ENCODE results near the gene NSD1. TPM values are rescaled to one million over a fixed set of nuclear protein-coding genes. Genes with fewer than 3 reads are reported as not detected.

Gene NSD1
- total RNA-seq, 1 donor from 2014 or later: 59.1 TPM

DNA sequence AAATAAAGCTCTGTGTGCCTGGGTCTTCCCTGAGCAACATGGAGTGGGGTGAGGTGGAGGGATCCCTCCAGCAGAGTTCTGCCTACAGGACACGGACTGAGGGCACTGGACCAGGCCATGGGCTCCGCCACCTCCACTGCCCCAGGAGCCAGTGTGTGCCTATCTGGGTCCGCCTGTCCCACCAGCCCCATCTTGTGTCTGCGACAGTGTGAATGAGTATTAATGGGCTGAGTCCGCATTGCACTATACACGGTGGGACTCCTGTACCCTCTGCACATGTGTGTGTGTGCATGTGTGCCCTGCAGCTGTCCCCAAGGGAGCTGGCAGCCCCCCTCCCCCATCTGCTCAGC lies 35.5 kb upstream of the NSD1 start:
- no peak for DNase-seq (ENCODE audit: low read depth)

DNA sequence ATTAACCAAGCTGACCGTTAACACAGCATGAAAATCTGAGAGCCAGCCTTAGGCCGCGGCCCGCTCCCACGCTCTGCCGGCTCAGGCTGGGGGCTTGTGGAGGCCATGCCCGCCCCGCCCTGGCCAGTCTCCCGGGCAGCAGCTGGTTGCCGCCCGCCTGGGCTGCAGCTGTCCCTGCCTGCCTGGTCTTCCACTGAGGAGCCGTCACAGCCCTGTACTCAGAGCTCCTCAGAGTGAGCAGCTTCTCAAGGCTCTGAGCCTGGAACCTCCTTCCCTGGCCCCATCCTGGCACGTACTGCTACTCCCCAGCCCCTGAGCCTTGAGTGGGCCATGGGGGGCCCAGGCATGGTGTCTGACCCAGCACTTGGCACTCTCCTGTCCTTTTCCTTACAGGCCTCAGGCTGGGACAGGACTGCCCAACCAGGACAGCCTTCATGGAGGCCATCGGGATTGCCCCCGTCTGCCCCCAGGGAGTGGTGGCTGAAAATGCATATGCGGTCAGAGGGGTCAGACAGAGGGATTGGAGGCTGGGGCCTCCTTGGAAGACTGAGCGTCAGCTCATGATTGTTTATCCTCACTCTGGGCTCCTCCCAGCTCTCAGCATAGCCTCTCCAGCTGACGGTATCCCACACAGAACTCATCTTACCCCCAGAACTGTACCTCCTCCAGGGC lies 35.0 kb upstream of the NSD1 start:
- DNase-seq (ENCODE audit: low read depth): peak; percentile 7

- no peak for DNase-seq (ENCODE audit: low read depth)
These were observed 34.0 kb upstream of the NSD1 start for GRCh38 chr5:177099422-177100093.

- DNase-seq (ENCODE audit: low read depth): no peak
These were observed 32.9 kb upstream of the NSD1 start for GRCh38 chr5:177100714-177101121.

GRCh38 chr5:177103523-177104253 lies 29.9 kb upstream of the NSD1 start:
- no peak for DNase-seq (ENCODE audit: low read depth)

DNA sequence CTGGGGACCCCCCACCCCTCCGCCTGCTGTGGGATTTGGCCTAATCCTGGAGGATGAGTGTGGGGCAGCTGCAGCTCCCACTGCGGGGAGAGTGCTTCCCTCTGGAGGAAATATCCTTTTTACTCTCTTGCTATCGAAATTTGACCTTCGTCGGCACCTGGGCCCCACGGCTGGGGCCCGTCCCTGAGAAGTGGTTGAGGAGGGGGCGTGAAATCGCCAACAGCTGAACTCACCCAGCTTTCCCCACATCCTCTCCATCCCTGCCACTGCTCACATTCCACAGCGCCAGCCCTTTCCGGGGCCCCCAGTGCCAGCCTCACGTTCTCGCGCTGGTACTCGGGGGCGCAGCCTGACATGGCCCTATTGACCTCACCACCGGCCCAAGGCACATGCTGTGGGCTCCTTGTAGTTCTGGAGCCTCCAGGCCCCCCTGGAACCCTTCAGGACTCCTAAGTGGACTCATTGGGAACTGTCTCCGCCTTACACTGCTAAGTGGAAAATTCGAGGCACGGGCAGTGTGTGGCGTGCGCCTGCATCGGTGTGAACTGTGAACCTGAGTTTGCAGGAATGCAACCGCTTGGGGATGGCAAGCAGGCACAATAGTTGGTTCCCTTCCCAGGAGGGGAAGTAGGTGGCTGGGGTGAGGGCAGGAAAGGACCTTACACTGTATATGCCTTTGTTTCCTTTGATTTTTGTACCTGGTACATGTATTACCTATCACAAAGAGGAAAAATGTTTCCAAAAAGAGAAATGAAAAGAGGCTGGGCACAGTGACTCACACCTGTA lies 27.7 kb upstream of the NSD1 start:
- DNase-seq (ENCODE audit: low read depth): no peak

DNA sequence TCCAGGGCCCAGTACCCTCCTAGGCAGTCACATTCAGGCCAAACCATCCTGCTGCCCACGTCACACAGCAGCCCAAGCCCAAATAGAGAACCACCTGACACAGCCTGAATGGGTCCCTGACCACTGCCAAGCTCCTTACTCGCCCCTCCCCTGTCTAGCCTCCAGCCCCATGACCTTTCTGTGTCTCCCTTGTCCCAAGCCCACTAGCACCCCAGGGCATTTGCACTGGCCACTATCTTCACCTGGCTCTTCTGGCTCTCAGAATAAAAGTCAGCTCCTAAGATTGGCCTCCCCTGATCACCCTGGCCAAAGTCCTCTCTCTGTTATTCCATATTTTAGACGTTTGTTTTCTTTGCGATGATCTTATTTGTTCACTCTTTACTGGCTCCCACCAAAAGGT lies 26.4 kb upstream of the NSD1 start:
- DNase-seq (ENCODE audit: low read depth): no peak

DNA sequence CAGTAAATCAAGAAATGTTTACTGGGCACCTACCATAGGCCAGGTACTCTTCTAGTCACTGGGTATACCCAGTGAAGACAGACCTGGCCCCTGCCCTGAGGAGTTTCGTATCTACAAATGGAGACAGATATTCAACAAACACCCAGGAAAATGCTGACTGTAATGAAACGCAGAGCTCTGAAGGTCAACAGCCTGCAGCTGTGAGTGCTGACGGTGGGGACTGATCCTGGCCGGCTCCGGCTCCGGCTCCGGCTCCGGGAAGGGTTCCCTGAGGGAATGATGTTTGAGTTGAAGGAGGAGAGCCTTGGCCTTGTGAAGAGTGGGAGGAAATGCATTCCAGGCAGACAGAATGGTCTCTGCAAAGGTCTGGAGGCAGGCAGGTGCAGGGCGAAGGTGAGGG lies 23.8 kb upstream of the NSD1 start:
- no peak for DNase-seq (ENCODE audit: low read depth)

DNA sequence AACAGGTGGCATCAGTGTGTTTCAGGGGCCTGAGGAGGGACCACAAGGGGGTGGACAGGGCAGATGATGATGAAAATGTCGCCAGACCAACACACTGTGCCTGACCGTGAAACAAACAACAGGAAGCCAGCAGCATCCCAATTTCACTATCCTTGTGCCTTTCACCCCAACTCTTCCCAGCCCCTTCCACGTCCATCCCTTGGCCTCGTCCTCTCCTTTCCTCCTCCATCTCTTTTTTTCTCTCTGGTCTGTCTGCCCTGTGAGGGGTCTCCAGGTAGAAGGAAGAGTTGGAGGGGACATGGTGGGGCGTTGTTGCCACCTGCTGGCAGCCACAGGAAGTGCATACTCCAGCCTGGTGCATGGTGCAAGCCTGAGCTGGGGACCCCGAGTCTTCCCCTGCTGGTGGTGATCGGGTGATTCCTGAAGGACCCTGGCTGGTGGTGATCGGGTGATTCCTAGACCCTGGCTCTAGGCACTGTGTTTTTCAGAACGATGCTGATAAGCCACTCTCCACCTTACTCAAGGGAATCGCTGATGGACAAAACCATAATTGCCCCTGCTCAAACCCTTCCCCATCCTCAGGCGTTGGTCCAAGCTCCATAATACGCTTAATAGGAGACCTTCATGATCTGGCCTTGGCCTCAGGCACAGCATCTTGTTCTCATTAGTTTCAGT lies 21.7 kb upstream of the NSD1 start:
- DNase-seq (ENCODE audit: low read depth): peak; percentile 24

DNA sequence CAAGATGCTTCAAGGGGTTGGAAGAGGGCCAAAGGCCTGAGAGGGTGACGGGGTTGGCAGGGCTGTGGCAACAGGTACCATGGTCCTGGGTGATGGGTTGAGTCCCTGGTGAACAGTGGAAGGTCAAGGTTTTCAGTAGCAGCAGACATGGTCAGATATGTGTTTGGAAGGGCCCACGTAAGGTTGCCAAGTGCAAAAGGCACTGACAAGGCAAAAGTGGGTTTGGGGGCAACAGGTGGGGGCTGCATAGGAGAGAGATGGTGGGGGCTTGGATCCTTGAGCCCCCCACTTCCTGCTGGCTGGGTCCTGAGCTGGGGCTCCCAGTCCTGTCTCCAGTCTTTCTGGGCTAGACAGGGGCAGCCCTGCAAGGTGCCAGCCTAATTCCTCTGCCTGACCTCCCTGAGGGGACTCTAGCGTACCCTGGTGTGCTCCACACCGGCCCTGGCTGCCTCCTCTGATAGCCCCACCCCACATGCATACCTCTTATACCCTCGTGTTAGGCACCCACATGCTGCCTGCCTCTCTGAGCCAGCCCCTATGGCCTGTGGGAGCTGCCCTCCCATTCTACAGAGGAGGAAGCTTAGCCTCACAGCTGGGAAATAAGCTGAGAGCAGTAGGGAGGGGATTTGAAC lies 20.9 kb upstream of the NSD1 start:
- no peak for DNase-seq (ENCODE audit: low read depth)

DNA sequence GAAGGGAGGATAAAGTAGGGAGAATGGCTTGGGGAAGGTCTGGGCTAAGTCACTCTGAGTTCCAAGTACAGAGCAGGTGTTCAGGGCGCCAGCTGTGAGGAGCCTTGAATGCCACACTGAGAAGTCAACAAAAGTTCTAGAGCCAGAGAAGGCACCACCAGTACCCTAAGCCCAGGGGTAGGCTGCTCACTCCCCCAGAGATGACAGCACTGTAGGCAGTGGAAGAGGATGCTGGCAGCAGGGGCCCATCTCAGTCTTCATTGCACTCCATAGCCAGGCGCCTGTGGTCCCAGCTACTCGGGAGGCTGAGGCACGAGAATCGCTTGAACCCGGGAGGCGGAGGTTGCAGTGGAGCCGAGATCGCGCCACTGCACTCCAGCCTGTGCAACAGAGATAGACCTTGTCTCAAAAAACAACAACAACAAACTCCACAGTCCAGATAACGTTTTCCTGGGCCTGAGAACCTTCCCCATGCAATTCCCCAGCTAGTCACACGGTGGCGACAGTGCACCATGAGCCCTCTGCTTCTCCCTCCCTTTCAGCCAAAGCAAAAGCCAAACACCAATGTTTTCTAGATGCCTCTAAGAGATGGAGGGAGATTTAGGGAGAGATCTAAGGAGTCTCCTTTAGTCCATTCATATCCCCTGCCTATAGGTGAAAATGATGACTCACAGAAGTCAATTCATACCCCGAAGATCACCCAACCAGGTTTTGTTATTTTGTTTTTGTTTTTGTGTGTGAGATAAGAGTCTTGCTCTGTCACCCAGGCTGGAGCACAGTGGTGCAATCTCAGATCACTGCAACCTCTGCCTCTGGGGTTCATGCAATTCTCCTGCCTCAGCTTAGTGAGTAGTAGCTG lies 19.8 kb upstream of the NSD1 start:
- DNase-seq (ENCODE audit: low read depth): peak; percentile 65

- DNase-seq (ENCODE audit: low read depth): peak; percentile 55
These were observed 16.8 kb upstream of the NSD1 start for GRCh38 chr5:177116631-177117373.

DNA sequence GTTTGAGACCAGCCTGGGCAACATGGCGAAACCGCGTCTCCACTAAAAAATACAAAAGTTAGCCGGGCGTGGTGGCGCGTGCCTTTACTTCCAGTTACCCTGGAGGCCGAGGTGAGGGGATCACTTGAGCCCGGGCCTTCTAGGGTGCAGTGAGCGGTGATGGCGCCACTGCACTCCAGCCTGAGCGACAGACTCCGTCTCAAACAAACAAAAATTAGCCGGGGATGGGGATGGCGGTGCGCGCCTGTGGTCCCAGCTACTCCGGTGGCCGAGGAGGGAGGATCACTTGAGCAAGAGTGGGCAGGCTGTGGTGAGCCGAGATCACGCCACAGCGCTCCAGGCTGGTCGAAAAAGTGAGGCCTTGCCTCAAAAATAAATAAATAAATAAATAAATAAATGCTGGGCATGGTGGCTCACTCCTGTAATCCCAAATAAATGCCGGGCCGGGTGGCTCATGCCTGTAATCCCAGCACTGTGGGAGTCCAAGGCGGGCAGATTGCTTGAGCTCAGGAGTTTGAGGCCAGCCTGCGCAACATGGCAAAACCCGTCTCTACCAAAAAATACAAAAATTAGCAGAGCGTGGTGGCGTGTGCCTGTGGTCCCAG lies 16.0 kb upstream of the NSD1 start:
- DNase-seq (ENCODE audit: low read depth): no peak

DNA sequence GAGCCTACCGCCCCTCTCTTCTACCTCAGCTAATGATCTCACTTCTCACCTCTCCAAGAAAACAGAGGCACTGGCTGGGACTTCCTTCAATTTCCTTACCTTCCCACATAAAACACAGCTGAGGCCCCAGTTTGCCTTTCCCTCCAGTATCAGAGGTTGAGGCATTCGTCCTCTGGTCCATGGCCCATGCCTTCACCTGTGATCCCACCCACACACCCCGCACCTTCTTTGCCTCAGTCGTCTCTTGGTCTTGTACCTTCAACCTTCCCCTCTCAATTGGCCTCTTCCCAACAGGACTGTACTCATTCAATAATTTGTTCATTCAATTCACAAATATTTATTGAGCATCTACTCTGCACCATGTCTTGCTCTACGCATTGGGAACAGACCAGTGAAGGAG lies 11.0 kb upstream of the NSD1 start:
- no peak for DNase-seq (ENCODE audit: low read depth)

- no peak for DNase-seq (ENCODE audit: low read depth)
These were observed 9.6 kb upstream of the NSD1 start for GRCh38 chr5:177123789-177124485.

DNA sequence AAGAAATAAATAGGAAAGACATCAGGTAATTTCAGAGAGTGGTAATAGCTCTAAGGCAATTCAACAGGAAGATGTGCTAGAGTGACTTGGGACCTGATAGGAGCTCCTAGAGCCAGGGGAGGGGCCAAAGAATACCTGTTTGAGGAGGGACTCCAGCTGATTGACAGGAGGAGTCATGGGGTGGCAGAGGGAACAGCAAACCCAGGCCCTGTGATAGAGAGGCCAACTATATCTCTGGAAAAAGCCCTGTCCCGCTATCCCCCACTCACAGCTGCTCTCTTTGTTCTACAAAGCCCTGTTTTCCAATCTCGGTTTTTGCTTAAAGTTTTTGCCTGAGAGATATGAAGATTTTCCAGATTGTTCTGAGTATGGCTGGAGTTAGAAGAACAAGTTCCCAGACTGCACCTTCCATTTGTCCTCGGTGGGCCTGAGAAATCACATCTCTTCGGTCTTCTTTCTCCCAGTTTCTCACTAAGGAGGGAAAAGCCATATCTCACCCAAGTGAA lies 9.0 kb upstream of the NSD1 start:
- DNase-seq (ENCODE audit: low read depth): no peak

DNA sequence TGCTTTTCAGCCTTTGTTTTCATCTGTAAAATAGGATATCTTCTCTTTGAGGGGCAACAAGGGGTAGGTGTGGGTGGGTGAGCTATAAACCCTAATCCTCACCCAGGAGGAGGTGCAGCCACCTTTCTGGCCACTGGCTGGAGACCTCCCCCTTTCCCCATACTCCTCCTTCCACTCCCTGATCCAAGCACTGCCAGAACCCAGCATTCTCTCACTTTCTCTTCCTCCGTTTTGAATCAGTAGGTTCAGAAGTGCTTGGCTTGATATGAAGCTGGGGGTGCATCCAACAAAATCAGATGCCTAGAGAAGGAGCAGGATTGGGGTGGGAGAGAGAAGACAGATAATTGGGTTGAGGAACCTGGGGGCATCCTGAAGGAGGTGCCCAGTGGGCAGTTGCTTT lies 6.8 kb upstream of the NSD1 start:
- no peak for DNase-seq (ENCODE audit: low read depth)

DNA sequence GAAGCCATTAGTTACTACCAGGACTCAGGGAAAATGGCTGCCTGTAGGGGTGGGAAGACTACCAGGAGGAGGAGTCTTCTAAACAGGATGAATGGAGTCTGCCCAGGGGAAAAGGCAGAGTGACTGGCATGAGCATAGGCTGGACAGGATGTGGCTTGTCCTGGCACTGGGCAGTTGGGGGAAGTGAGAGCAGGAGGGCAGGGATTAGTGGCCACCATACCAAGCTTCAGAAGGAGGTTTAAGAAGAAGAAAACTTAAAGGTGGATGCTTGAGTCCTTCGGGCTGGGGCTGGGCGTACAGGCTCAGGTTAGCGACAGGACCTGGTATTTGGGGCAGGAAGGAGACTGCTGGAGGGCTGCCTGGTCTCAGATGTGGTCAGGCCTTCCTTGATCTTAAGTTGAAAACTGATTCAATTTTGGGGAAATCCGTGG lies 5.0 kb upstream of the NSD1 start:
- peak; percentile 27 for DNase-seq (ENCODE audit: low read depth)

All from renal cortical epithelial cell (primary cell).